H9 (cell line): Measurements from ENCODE around the gene MON2. TPM values are rescaled to one million over a fixed set of nuclear protein-coding genes. Genes with fewer than 3 reads are reported as not detected.

Experiments used
- DNase-seq: peaks from one replicate; pipeline ENCODE4 v3.0.0-alpha.2; 2017
- H2AFZ ChIP-seq: one replicate; pipeline ENCODE4 v1.6.1; 2013; ENCODE audit warnings: mild to moderate bottlenecking, low read length, control low read depth, moderate library complexity
- H2AK5ac ChIP-seq: 2 replicates; pipeline ENCODE4 v1.6.1; 2013; ENCODE audit warnings: low read length, control low read depth, mixed read lengths; ENCODE audit not compliant: insufficient read length
- H2BK120ac ChIP-seq: one replicate; pipeline ENCODE4 v1.6.1; 2013; ENCODE audit warnings: low read depth, mild to moderate bottlenecking, low read length, control low read depth, inconsistent platforms; ENCODE audit not compliant: poor library complexity, severe bottlenecking
- H2BK12ac ChIP-seq: 2 replicates; pipeline ENCODE4 v1.6.1; 2013; ENCODE audit warnings: low read length, control low read depth, mixed read lengths, low read depth; ENCODE audit not compliant: insufficient read length
- H2BK15ac ChIP-seq: 2 replicates; pipeline ENCODE4 v1.6.1; 2013; ENCODE audit warnings: low read depth, low read length, control low read depth
- H2BK20ac ChIP-seq: one replicate; pipeline ENCODE4 v1.6.1; 2013; ENCODE audit warnings: low read depth, mild to moderate bottlenecking, low read length, control low read depth, inconsistent platforms; ENCODE audit not compliant: poor library complexity, severe bottlenecking
- H2BK5ac ChIP-seq: 2 replicates; pipeline ENCODE4 v1.6.1; 2013; ENCODE audit warnings: low read length, control low read depth, mixed read lengths; ENCODE audit not compliant: insufficient read length
- H3K14ac ChIP-seq: 2 replicates; pipeline ENCODE4 v1.6.1; 2013; ENCODE audit warnings: low read length, control low read depth; ENCODE audit not compliant: insufficient read depth
- H3K18ac ChIP-seq: 2 replicates; pipeline ENCODE4 v1.6.1; 2013; ENCODE audit warnings: low read depth, mild to moderate bottlenecking, mixed read lengths, low read length, control low read depth; ENCODE audit not compliant: insufficient read length
- H3K23ac ChIP-seq: 2 replicates; pipeline ENCODE4 v1.6.1; 2013; ENCODE audit warnings: low read length, control low read depth, mixed read lengths, low read depth; ENCODE audit not compliant: insufficient read length
- H3K23me2 ChIP-seq: 2 replicates; pipeline ENCODE4 v1.6.1; 2013; ENCODE audit warnings: low read depth, mild to moderate bottlenecking, mixed read lengths, low read length, control low read depth; ENCODE audit not compliant: insufficient read length, poor library complexity, severe bottlenecking
- H3K27ac ChIP-seq: 2 replicates; pipeline ENCODE4 v1.5.1; 2013; ENCODE audit warnings: low read length, control low read depth, mixed read lengths, low read depth; ENCODE audit not compliant: insufficient read length
- H3K27me3 ChIP-seq: 2 replicates; pipeline ENCODE4 v1.6.1; 2013; ENCODE audit warnings: low read length, control low read depth, inconsistent platforms; ENCODE audit not compliant: insufficient read depth
- H3K4ac ChIP-seq: 2 replicates; pipeline ENCODE4 v1.6.1; 2013; ENCODE audit warnings: low read depth, mild to moderate bottlenecking, control low read depth, inconsistent platforms, low read length, moderate library complexity
- H3K4me1 ChIP-seq: 2 replicates; pipeline ENCODE4 v1.6.1; 2013; ENCODE audit warnings: low read length, control low read depth, inconsistent platforms; ENCODE audit not compliant: insufficient read depth
- H3K4me2 ChIP-seq: 2 replicates; pipeline ENCODE4 v1.6.1; 2013; ENCODE audit warnings: low read length, control low read depth, mixed read lengths; ENCODE audit not compliant: insufficient read length, insufficient read depth
- H3K56ac ChIP-seq: 2 replicates; pipeline ENCODE4 v1.6.1; 2013; ENCODE audit warnings: low read depth, mild to moderate bottlenecking, mixed read lengths, low read length, control low read depth; ENCODE audit not compliant: insufficient read length
- H3K79me1 ChIP-seq: 2 replicates; pipeline ENCODE4 v1.6.1; 2013; ENCODE audit warnings: low read depth, mild to moderate bottlenecking, moderate library complexity, low read length, control low read depth, inconsistent platforms; ENCODE audit not compliant: insufficient read depth, poor library complexity, severe bottlenecking
- H3K79me2 ChIP-seq: 2 replicates; pipeline ENCODE4 v1.6.1; 2013; ENCODE audit warnings: low read length, control low read depth, inconsistent platforms; ENCODE audit not compliant: insufficient read depth
- H3K9ac ChIP-seq: 2 replicates; pipeline ENCODE4 v1.6.1; 2013; ENCODE audit warnings: low read length, control low read depth, mixed read lengths; ENCODE audit not compliant: insufficient read length; ENCODE audit errors: extremely low read depth
- H3K9me3 ChIP-seq: one replicate; pipeline ENCODE4 v1.6.1; 2013; ENCODE audit warnings: low read depth, low read length, inconsistent platforms; ENCODE audit not compliant: control insufficient read depth
- H3T11ph ChIP-seq: one replicate; pipeline ENCODE4 v1.6.1; 2013; ENCODE audit warnings: mild to moderate bottlenecking, low read length, control low read depth, inconsistent platforms
- H4K20me1 ChIP-seq: one replicate; pipeline ENCODE4 v1.6.1; 2013; ENCODE audit not compliant: control insufficient read depth, insufficient read length, insufficient read depth
- H4K5ac ChIP-seq: 2 replicates; pipeline ENCODE4 v1.6.1; 2013; ENCODE audit warnings: low read depth, mild to moderate bottlenecking, mixed read lengths, low read length, control low read depth; ENCODE audit not compliant: insufficient read length
- H4K8ac ChIP-seq: replicated peaks from 2 replicates; pipeline ENCODE4 v1.6.1; 2013; ENCODE audit warnings: low read length, control low read depth, mixed read lengths, low read depth; ENCODE audit not compliant: insufficient read length
- H4K91ac ChIP-seq: 2 replicates; pipeline ENCODE4 v1.6.1; 2013; ENCODE audit warnings: low read depth, mild to moderate bottlenecking, moderate library complexity, mixed read lengths, low read length, control low read depth; ENCODE audit not compliant: insufficient read length
- H3K27ac Mint-ChIP-seq, 3 experiments: 2 replicates in 2 of 3; 3 replicates in 1 of 3; pipeline ENCODE4 v1.8.0; 2020 to 2021; ENCODE audit warnings: mixed read lengths in 3 of 3, mild to moderate bottlenecking in 1 of 3, moderate library complexity in 1 of 3
- H3K27me3 Mint-ChIP-seq: 2 replicates; pipeline ENCODE4 v1.8.0; 2021; ENCODE audit warnings: low read depth, mild to moderate bottlenecking, moderate library complexity, mixed read lengths
- H3K36me3 Mint-ChIP-seq, 3 experiments: 2 replicates in 2 of 3; 3 replicates in 1 of 3; pipeline ENCODE4 v1.8.0; 2020 to 2021; ENCODE audit warnings: low read depth in 3 of 3, mixed read lengths in 3 of 3; ENCODE audit not compliant: insufficient read depth in 1 of 3
- H3K4me1 Mint-ChIP-seq, 2 experiments: 2 replicates each; pipeline ENCODE4 v1.8.0; 2020; ENCODE audit warnings: mixed read lengths in 2 of 2
- H3K4me3 Mint-ChIP-seq, 2 experiments: 2 replicates in 1 of 2; 3 replicates in 1 of 2; pipeline ENCODE4 v1.8.0; 2020 to 2021; ENCODE audit warnings: mild to moderate bottlenecking in 2 of 2, mixed read lengths in 2 of 2, moderate library complexity in 1 of 2
- H3K9me3 Mint-ChIP-seq, 2 experiments: 2 replicates in 1 of 2; 3 replicates in 1 of 2; pipeline ENCODE4 v1.8.0; 2020; ENCODE audit warnings: mild to moderate bottlenecking in 2 of 2, mixed read lengths in 2 of 2, moderate library complexity in 1 of 2
- WGBS: extraction: QIAGEN DNeasy Blood & Tissue Kit; methylation state at CpG from one replicate; pipeline ENCODE4 v1.1.7; 2013; ENCODE audit warnings: missing lambda C conversion rate, low lambda C conversion rate, mixed read lengths; ENCODE audit not compliant: insufficient read length; ENCODE audit errors: extremely low coverage; 5-methylcytosine and 5-hydroxymethylcytosine counted together
- total RNA-seq: library from RNA; stranded (reverse); gene quantifications from 2 replicates; pipeline ENCODE4 v1.2.1, GENCODE V29; 2021
- TF ChIP-seq, protein P1 (sequence below): fragments of 200-600 bp; sonication (generic); conservative IDR thresholded peaks from 3 replicates; pipeline ENCODE4 v1.8.0; 2021; ENCODE audit warnings: antibody characterized with exemption, mild to moderate bottlenecking

Gene MON2
- total RNA-seq, 1 experiment from 2014 or later, result 21.9 TPM

- no peak overlapping the region for H3K23ac ChIP-seq
- no peak overlapping the region for H2BK120ac ChIP-seq
- H3K9me3 ChIP-seq, result no peaks in the 10 kb centered on the region
- no peak overlapping the region for H3K56ac ChIP-seq
- H2AK5ac ChIP-seq, result no peak overlapping the region
- H3K4me1 Mint-ChIP-seq, result no peaks in the 10 kb centered on the region
- no peak overlapping the region for H4K5ac ChIP-seq
- no peak overlapping the region for H2BK15ac ChIP-seq
- no peaks in the 10 kb centered on the region for H3K23me2 ChIP-seq
- TF ChIP-seq, protein P1, sequence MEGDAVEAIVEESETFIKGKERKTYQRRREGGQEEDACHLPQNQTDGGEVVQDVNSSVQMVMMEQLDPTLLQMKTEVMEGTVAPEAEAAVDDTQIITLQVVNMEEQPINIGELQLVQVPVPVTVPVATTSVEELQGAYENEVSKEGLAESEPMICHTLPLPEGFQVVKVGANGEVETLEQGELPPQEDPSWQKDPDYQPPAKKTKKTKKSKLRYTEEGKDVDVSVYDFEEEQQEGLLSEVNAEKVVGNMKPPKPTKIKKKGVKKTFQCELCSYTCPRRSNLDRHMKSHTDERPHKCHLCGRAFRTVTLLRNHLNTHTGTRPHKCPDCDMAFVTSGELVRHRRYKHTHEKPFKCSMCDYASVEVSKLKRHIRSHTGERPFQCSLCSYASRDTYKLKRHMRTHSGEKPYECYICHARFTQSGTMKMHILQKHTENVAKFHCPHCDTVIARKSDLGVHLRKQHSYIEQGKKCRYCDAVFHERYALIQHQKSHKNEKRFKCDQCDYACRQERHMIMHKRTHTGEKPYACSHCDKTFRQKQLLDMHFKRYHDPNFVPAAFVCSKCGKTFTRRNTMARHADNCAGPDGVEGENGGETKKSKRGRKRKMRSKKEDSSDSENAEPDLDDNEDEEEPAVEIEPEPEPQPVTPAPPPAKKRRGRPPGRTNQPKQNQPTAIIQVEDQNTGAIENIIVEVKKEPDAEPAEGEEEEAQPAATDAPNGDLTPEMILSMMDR, result no peak
- no peak overlapping the region for H4K8ac ChIP-seq
- no peaks in the 10 kb centered on the region for H3K79me1 ChIP-seq
- H3K27me3 Mint-ChIP-seq, result no peaks in the 10 kb centered on the region
- no peak overlapping the region for H2AFZ ChIP-seq
- H4K91ac ChIP-seq, result no peak overlapping the region
- H3K14ac ChIP-seq, result no peak overlapping the region
- no peak overlapping the region for H3K4me3 Mint-ChIP-seq
- no peak overlapping the region for H2BK5ac ChIP-seq
- H3K27me3 ChIP-seq, result no peaks in the 10 kb centered on the region
- no peak overlapping the region for H2BK20ac ChIP-seq
- H3K9me3 Mint-ChIP-seq, result no peaks in the 10 kb centered on the region
- 0 out of 7 replicates have a peak overlapping the region, but pooled peaks of 2 of the 3 experiments have one; percentile 31 to 52 for H3K27ac Mint-ChIP-seq
- H3T11ph ChIP-seq, result no peak overlapping the region
- H3K4me2 ChIP-seq, result no peak overlapping the region
- no peak for DNase-seq
- H3K79me2 ChIP-seq, result no peaks in the 10 kb centered on the region
- H3K4ac ChIP-seq, result no peak overlapping the region
- H3K9ac ChIP-seq, result no peak overlapping the region
- WGBS, result no CpG with 5 or more reads among the region's 3 CpGs
- H3K27ac ChIP-seq, result no peak overlapping the region
- H4K20me1 ChIP-seq, result no peaks in the 10 kb centered on the region
- H3K36me3 Mint-ChIP-seq, result peaks cover 0 to 19% (median 17%) of the 10 kb centered on the region in 3 experiments; a peak in 6 of 7 replicates
- no peak overlapping the region for H2BK12ac ChIP-seq
- H3K4me1 ChIP-seq, result no peaks in the 10 kb centered on the region
- H3K18ac ChIP-seq, result no peak overlapping the region
Measured at GRCh38 chr12:62543741-62544140, 77.1 kb downstream of the MON2 start.
